ENCODE results near the gene STXBP5L. TPM values are rescaled to one million over a fixed set of nuclear protein-coding genes. Genes with fewer than 3 reads are reported as not detected.
"Not testable (repeated sequence)": the region's sequence is repeated elsewhere in the genome, so short reads cannot be mapped to it uniquely, and the experiment has no call there.

The STXBP5L gene
- total RNA-seq, 1 donor from 2014 or later = not detected

- Histone ChIP-seq H3K4me3 (ENCODE audit: low read depth, low read length) (no peak overlapping the region), H3K27me3 (ENCODE audit: control insufficient read depth, insufficient read depth, low read length) (no peaks in the 10 kb centered on the region), H3K36me3 (ENCODE audit: control insufficient read depth, insufficient read depth, low read length) (no peaks in the 10 kb centered on the region)
- TF ChIP-seq CTCF (IDR thresholded peaks at IDR 0.05; ENCODE audit: insufficient read depth, low read length, severe bottlenecking) = no peak
- FAIRE-seq (no peak), DNase-seq (ENCODE audit: low read depth) (no peak)
Observed at GRCh38 chr3:121330118-121330517, 422.1 kb downstream of the STXBP5L start.

GRCh38 chr3:121330634-121331033, 422.6 kb downstream of the STXBP5L start:
- FAIRE-seq (peak; percentile 36), DNase-seq (ENCODE audit: low read depth) (no peak)
- H3K4me3 ChIP-seq (ENCODE audit: low read depth, low read length) = no peak overlapping the region
- no peak for TF ChIP-seq CTCF (IDR thresholded peaks at IDR 0.05; ENCODE audit: insufficient read depth, low read length, severe bottlenecking)
- no peaks in the 10 kb centered on the region for H3K36me3 ChIP-seq (ENCODE audit: control insufficient read depth, insufficient read depth, low read length)
- no peaks in the 10 kb centered on the region for H3K27me3 ChIP-seq (ENCODE audit: control insufficient read depth, insufficient read depth, low read length)

GRCh38 chr3:121355960-121356359, 448.0 kb downstream of the STXBP5L start:
- FAIRE-seq; H3K4me3 ChIP-seq (ENCODE audit: low read depth, low read length); H3K27me3 ChIP-seq (ENCODE audit: control insufficient read depth, insufficient read depth, low read length); H3K36me3 ChIP-seq (ENCODE audit: control insufficient read depth, insufficient read depth, low read length); DNase-seq (ENCODE audit: low read depth): not testable (repeated sequence)

- no peak for FAIRE-seq
Observed at GRCh38 chr3:121362035-121362734, 454.2 kb downstream of the STXBP5L start.

GRCh38 chr3:121388308-121388707, 480.3 kb downstream of the STXBP5L start:
- H3K27me3 ChIP-seq (ENCODE audit: control insufficient read depth, insufficient read depth, low read length); H3K4me3 ChIP-seq (ENCODE audit: low read depth, low read length); FAIRE-seq; H3K36me3 ChIP-seq (ENCODE audit: control insufficient read depth, insufficient read depth, low read length); DNase-seq (ENCODE audit: low read depth): not testable (repeated sequence)

More at GRCh38 chr3:121362035-121362734, 454.2 kb downstream of the STXBP5L start:
- H3K4me3 ChIP-seq (ENCODE audit: low read depth, low read length) = no peak overlapping the region
- TF ChIP-seq CTCF (IDR thresholded peaks at IDR 0.05; ENCODE audit: insufficient read depth, low read length, severe bottlenecking) = no peak
- no peaks in the 10 kb centered on the region for H3K36me3 ChIP-seq (ENCODE audit: control insufficient read depth, insufficient read depth, low read length)
- no peak for DNase-seq (ENCODE audit: low read depth)
- H3K27me3 ChIP-seq (ENCODE audit: control insufficient read depth, insufficient read depth, low read length) = no peaks in the 10 kb centered on the region

- not testable (repeated sequence) for FAIRE-seq; DNase-seq (ENCODE audit: low read depth); H3K27me3 ChIP-seq (ENCODE audit: control insufficient read depth, insufficient read depth, low read length); H3K4me3 ChIP-seq (ENCODE audit: low read depth, low read length); H3K36me3 ChIP-seq (ENCODE audit: control insufficient read depth, insufficient read depth, low read length)
Observed at GRCh38 chr3:121395967-121396366, 488.0 kb downstream of the STXBP5L start.

- H3K4me3 ChIP-seq (ENCODE audit: low read depth, low read length); H3K27me3 ChIP-seq (ENCODE audit: control insufficient read depth, insufficient read depth, low read length); DNase-seq (ENCODE audit: low read depth); FAIRE-seq; H3K36me3 ChIP-seq (ENCODE audit: control insufficient read depth, insufficient read depth, low read length): not testable (repeated sequence)
Observed at GRCh38 chr3:121398051-121398450, 490.0 kb downstream of the STXBP5L start.

- DNase-seq (ENCODE audit: low read depth) (no peak), FAIRE-seq (no peak)
- H3K36me3 ChIP-seq (ENCODE audit: control insufficient read depth, insufficient read depth, low read length) = no peaks in the 10 kb centered on the region
- no peak for TF ChIP-seq CTCF (IDR thresholded peaks at IDR 0.05; ENCODE audit: insufficient read depth, low read length, severe bottlenecking)
- H3K27me3 ChIP-seq (ENCODE audit: control insufficient read depth, insufficient read depth, low read length) = no peaks in the 10 kb centered on the region
- H3K4me3 ChIP-seq (ENCODE audit: low read depth, low read length) = no peak overlapping the region
Observed at GRCh38 chr3:121399820-121400219, 491.8 kb downstream of the STXBP5L start.

All from bronchial epithelial cell (primary cell).